GM21619 (cell line): ENCODE measurements around the gene GPANK1.
"Not testable (repeated sequence)": the region's sequence is repeated elsewhere in the genome, so short reads cannot be mapped to it uniquely, and the experiment has no call there.

Experiments
- ATAC-seq: cut with Tn5 transposase; IDR thresholded peaks from one replicate; pipeline ENCODE4 v1.9.1; 2021; ENCODE audit not compliant: unreplicated experiment

GPANK1 gene

DNA sequence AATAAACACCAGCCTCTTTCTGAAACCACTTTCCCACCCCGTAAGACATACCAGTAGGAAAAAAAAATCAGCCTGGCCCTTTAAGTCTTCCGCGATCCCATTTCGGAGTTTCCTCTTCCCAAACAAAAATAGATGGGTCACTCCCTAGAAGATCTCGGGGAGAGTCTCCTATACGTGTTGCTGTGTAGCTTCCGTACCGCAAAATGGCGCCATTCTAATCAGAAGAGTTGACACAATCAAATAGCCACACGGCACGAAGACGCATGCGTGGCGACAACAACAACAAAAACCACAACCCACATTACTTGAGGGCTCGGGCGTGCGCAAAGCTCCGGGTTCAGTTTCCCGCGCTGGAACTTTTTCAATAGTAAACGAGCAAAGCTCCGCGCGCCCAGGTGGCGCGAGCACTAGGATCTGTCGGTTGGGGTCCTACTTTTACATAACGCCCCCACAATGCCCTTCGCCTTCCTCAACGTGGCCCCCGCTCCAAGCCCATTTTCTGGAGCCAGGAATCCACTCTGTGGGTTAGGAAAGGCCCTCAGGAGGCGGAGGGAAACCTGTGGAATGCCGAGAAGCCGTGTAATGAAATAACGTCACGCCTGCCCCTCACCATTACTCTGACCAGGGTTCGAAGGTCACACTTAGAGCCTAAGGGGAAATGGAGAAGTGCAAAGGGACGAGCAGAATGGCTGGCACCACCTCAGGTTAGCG is at the start of gene GPANK1:
Gene GPANK1, minus strand, starts transcription at position 208 of the 711 bp plus-strand sequence. CDS start 519 bp downstream, outside the sequence.
- no peak for ATAC-seq

DNA sequence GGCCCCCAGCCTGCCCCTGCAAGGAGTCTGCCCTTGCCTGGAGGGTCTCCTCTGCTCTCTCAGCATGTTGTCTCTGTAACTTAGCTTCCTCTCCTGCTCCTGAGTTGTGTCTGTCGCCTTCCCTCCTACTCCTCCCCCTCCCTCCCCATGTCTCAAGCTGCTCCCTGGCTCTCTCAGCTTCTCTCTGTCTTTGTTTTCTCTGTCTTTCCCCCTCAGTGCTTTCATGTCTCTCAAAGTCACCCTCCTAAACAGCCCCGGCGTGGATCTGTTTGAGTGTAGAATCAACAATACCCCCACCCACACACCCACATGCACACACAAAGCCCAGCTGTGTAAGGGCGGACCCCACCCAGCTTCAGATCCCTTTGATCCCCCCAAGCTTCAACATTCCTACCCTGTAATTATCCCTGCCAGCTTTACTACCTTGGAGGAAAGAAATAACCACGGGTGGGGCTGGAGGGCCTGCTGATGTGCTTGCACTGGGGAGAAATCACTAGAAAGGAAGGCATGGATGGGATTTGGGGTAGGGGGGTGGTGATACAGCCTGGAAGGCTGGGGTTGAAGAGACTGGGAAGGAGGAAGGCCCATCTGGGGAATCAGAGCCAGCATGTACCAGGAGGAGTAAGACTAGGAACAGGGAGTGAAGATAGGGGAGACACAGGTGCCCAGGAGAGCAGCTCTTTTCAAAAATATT is 49.3 kb upstream of the GPANK1 start:
- no peak for ATAC-seq

DNA sequence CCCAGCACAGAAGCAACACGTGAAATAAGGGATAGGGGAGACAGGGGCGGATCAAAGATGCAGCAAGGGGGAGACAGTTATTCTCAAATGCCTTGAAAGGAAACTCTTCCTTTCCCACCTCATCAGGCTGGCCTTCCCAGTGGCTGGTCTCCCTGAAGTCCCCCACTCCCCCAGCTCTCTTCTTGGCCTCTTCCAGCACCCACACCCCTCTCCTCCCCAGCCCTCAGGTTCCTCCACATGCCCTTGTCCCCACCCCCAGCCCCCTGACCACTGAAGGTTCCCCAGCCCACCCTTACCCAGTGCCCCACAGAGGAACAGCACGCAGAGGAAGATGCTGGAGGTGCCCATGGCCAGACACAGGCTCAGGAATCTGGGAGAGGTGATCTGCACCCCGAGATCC is 48.7 kb upstream of the GPANK1 start:
- ATAC-seq, result no peak

DNA sequence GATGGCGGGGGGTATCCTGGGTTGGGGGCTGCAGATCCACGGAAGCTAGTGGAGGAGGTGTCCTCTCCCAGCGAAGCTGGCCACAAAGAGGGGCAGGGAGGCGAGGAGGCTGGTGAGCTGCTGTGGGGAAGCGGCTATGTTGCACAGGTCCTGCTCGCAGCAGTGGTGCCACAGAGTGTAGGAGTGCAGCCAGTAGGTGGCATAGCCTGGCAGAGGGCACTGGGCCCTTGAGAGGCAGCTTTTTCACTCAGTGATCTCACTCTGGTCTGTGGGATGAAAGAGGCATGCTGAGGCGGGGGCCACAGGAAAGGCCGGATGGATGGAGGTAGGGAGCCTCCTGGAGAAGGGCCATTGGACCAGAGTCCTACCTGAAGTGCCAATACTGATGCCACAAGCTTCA is 47.5 kb upstream of the GPANK1 start:
- ATAC-seq, result no peak

DNA sequence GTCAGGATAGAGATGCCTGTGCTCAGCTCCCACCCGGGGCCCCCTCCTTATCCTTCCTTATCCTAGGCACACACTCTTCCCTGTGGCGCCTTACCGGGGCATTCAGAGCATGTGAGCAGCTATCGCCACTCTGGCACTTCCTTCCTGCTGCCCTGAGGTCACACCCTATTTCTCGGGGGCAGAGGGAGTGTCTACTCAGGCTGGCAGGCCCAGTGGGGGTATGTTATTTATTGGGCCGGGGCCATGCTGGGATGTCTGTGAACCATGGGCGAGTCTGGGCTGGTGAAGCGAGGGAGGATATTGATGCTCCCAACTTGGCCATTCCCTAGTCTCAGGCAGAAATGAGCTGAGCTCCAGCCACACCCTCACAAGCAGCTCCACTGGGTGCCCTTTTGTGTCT is 46.4 kb upstream of the GPANK1 start:
- ATAC-seq, result no peak

DNA sequence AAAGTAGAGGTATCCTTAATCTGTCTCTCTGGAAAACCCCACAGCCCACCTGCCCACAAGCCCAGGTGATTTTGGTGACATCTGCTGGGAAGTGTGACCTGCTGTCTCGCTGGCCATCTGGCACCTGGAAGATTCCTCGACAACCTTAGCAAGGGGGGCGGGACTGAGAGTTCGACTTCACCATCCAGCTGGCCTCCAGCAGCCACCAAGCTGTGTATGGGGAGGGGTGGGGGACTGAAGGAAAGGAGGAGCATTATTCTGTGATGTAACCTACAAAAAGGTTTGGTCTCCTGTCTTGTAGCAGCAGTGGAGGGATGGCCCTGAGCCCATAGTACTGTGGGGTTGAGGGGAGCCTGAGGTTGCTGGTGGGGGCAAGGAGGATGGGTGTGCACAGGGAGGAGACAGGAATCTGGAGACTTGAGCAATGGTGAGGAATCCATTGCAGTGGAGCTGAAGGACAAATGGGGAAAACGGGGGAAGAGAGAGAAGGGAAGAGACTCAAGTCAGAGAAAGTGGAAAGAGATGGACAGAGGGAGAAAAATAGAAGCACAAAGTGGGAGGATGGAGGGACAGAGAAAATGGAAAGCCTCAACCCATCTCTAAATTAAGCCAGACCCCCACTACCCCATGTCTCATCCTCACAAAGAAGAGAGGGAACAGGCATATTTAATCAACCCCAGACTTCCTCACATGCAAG is 45.9 kb upstream of the GPANK1 start:
- ATAC-seq, result no peak

DNA sequence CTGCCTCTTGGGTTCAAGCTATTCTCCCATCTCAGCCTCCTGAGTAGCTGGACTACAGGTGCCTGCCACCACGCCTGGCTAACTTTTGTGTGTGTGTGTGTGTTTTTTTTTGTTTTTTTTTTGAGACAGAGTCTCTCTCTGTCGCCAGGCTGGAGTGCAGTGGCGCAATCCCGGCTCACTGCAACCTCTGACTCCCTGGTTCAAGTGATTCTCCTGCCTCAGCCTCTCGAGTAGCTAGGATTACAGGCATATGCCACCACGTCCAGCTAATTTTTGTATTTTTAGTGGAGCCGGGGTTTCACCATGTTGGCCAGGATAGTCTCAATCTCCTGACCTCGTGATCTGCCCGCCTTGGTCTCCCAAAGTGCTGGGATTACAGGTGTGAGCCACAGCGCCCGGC is 44.4 kb upstream of the GPANK1 start:
- ATAC-seq, result not testable (repeated sequence)

DNA sequence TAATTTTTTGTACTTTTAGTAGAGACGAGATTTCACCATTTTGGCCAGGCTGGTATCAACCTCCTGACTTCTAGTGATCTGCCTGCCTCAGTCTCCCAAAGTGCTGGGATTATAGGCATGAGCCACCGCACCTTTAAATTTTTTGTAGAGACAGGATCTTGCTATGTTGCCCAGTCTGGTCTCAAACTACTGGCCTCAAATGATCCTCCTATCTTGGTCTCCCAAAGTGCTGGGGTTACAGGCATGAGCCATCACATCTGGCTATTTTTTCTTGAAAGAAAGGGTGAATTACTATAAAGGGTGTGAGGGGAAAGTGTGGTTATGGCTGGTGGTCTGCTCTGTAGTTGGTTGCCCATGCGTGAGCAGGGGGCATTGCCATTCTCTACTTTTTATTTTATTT is 43.4 kb upstream of the GPANK1 start:
- ATAC-seq, result no peak

DNA sequence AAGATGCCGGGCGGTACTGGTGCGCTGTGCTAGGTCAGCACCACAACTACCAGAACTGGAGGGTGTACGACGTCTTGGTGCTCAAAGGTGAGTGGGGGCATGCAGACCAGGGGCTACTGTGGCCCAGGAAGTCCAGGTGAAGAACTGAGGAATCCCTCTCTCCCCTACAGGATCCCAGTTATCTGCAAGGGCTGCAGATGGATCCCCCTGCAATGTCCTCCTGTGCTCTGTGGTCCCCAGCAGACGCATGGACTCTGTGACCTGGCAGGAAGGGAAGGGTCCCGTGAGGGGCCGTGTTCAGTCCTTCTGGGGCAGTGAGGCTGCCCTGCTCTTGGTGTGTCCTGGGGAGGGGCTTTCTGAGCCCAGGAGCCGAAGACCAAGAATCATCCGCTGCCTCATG is 42.9 kb upstream of the GPANK1 start:
- no peak for ATAC-seq

DNA sequence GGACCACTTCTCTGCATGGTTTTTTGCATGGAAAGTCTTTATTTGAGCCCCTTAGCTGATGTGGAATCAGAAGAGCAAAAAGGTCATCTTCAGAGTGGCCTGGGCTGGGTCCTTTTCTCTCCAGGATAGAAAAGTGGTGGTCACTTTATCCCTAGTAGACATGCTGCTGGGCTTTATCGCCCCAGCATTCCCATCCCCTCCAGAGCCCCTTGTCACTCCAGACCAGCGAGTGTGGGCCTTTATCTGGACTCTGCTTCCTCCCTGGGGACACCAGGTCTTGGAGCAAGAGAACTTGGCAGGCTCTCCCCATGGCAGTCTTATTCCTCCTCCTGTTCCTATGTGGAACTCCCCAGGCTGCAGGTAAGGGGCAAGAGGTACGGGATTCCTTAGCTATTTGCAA is 41.8 kb upstream of the GPANK1 start, which contains the start of gene LY6G6F:
Gene LY6G6F, plus strand, starts transcription at position 268 of the 400 bp plus-strand sequence. Its CDS starts 41 bp downstream, at position 309.
- no peak for ATAC-seq

DNA sequence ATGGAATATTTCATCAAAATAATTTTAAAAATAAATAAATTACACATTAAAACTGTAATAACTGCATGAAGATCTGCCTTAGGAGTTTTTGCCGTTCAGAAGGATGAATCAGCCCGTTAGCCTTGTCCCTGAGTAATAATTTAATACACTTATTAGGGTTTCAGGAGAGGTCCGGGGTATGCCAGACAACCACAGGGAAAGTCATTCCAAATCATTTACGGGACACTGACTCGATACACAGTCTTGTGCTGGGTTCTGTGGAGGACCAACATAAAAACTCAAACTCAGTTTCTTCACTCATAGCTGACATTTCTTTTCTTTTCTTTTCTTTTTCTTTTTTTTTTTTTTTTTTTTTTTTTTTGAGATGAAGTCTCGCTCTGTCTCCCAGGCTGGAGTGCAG is 41.1 kb upstream of the GPANK1 start:
- ATAC-seq, result no peak

DNA sequence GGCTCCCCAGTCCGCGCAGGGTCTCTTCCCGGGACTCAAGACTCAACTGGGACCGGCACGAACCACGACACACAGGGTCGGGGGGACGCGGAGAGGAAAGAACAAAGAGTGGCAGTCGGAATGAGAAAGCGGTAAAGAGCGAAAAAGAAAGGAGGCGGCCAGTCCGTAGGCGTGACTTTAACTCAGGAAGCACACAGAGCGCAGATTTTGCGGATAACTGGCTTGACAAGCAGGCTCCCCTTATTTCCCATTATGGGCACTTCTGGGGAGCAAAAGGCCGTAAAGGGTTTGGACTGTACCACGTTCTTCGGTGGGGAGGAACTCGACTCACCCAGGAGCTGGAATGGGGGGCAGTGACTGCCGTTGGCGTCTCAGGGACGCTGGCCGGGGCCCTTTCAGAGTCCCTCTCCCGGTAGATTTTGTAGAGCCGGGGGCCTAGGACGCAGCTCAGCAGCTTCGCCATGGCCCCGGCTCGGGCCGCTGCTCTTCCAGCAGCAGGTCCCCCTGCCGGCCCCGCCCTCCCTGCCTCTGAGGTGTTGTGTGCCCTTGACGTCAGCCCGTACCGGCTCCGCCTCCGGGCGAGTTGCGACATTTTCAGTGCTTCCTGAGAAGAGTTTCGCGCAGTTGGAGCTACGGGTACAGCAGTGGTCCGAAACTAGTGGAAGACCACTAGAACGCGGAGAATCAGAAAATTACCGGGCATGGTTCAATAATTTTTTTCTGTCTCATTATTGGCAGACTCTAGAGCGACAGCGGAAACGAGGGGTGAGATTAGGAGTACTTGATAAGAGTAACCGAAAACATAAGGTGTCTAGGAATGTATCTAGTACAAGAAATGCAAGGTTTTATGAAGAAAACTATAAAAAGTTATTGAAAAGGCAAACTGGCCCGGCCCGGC is 38.3 kb upstream of the GPANK1 start, which contains the start of gene ABHD16A:
Gene ABHD16A, minus strand, starts transcription at position 506 of the 898 bp plus-strand sequence. Its CDS starts 43 bp downstream, at position 463.
- peak; percentile 70 for ATAC-seq

DNA sequence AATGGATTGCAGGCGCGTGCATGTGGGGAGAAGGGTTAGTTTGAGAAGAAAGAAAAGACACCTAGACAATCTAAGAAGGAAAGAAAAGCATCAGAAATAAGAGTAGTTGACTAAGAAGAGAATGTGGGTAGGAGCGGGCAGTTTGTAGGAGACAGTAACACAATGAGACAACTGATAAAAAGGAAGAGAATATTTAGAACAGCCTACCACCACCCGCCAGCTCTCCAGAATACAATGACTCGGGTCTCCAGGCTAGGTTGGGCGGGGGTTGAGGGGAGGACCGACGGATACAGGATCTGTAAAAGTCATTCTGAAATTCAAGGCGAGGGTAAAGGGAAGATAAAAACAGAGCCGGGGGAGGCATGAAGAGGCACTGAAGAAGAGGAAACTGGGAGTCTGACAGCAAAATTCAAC is 37.6 kb upstream of the GPANK1 start:
- no peak for ATAC-seq

DNA sequence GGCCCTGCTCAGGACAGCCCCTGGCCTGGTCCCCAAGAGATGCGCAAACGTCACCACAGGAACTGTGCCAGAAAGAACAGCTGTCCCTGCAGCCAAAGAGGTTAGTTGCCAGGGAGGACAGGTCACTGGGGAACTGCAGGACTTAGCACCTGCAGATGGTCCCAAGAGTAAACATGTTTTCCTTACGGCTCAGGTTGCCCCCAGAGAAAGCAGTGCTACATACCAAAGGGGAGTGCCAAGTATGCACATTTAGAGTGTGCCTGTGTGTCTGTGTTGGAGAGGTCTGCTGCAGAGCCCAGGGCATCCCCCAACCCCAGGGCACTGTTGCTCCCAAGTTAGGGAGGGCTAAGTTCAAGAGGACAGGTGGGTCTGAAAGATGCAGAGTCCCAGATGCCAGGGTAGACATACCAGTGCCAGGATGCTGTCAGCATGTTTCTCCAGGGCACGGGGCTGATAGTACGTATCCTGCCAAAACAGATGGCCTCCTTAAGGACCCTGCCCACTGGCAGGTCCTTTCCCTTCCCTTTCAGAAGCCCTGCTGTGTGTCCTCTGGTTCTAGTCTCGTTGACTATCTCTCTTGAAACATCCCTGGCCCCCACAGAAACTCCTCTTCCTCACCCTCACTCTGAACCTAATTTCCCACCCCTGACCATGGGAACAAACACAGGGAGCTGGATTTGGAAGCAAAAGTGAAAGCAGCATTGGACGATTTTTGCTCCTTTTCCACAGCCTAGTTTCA is 37.0 kb upstream of the GPANK1 start:
- ATAC-seq, result no peak

DNA sequence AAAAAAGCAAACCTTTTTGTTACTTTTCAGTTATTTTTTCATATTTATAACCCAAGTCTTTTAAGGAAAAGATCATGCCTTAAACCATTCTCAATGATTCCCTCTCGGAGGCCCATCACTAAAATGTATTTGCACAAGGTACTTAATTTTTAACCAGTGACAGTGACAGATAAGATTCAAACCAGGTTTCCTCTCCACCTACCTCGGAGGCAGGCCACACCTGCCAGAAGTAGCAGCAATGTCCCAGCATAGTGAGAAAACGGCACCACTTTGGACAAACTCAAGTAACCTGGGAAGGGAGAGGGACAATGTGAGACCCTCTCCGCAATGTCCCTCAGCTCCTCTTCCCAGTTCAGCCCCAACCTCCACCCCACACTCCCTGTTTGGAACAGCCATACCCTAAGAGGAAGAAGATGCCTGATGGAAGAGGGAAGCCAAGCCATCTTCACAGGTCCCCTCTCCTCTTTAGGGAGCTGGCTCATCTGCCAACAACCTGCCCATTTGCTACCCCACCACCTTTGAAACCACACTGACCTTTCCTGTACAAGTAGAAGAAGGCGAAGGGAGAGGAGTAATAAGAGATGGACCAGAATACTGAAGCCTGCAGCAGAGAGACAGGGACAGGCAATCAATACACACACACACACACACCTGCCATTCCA is 36.1 kb upstream of the GPANK1 start:
- ATAC-seq, result no peak

DNA sequence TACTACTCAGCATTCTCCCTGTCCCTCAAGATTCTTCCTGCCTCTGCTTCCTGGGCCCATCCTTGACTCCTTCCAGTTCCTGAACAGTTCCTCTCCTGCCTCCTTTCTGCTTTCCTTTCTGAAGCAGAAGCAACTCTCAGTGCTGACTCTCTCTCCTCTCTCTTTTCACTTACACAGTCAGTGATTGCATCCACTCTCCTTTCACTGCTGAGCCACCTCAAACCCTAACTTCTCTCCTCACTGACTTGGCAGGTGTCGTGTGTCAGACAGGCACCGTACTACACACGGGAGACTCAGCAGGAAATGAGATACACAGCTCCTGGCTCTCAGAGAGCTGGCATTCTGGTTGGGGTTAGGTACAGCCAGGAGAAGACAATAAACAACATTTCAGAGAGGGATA is 32.8 kb upstream of the GPANK1 start:
- ATAC-seq, result no peak

DNA sequence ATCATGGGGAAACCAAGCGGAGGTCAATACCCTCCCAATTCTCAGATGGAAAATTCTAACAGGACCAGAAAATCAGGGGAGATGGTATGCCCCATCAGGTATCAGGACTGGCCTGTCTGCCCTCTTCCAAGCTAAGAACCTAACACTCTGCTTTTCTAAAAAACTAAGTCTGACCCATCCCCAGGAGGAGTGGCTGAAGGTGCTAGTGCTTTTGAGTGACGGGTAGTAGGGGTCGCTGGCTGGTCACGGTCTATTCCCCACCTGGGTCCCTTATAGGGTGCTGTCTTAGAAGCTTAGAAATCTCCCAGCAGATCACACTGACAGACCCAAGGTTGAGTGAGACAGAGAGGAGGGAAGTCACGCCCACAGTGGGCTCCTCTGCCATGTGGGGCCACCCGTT is 28.7 kb upstream of the GPANK1 start:
- no peak for ATAC-seq

DNA sequence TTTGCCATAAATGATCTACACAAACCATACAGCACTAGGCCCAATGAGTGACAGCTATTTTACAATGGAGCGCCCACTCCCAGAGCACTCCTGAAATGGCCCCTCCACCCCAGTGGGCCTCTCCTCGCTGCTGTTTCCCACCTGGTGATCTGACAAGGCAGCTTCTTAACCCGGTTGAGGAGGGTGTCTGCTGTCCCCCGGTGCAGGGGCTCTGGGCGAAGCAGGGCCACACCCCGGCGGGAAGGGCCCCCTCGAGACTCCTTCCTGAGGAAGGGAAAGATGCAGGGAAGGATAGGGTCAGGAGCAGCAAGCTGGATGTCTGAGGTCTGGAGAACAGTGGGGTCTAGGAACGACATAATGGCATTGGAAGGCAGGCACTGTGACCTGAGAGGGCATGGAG is 28.1 kb upstream of the GPANK1 start:
- ATAC-seq, result no peak

DNA sequence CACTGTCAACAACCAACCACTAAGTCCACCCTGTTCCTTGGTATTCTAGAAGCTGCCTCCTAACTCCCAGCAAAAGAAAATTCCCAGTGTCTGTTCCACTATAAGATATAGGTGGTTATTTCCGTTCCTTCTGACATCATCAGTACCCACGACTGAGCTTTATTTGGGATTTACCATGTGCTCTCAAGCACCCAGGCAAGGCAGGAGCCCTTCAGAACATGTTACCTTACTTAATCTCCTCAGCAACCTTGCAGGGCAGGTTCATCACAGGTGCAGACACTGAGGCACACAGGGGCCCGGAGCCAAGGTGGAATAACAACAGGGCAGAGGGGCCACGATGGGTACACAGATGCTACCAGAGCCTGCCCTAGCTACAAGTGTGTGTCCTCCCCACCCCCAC is 27.6 kb upstream of the GPANK1 start:
- no peak for ATAC-seq
